HUES64 (cell line): ENCODE data around the gene CDX1. TPM values are rescaled to one million over a fixed set of nuclear protein-coding genes. Genes with fewer than 3 reads are reported as not detected.

Experiments
- H3K27ac ChIP-seq: 2 replicates; pipeline ENCODE4 v1.7.0; 2013; ENCODE audit warnings: low read depth, low read length, inconsistent platforms
- H3K27me3 ChIP-seq: 2 replicates; pipeline ENCODE4 v1.6.1; 2013; ENCODE audit warnings: mild to moderate bottlenecking, low read length; ENCODE audit not compliant: insufficient read depth
- H3K36me3 ChIP-seq: 2 replicates; pipeline ENCODE4 v1.6.1; 2013; ENCODE audit warnings: mild to moderate bottlenecking, low read length; ENCODE audit not compliant: insufficient read depth
- H3K4me1 ChIP-seq: 2 replicates; pipeline ENCODE4 v1.6.1; 2013; ENCODE audit warnings: mild to moderate bottlenecking, low read length, moderate library complexity; ENCODE audit not compliant: insufficient read depth
- H3K4me3 ChIP-seq: 2 replicates; pipeline ENCODE4 v1.5.1; 2013; ENCODE audit warnings: mild to moderate bottlenecking, low read length, moderate library complexity
- H3K9ac ChIP-seq: 2 replicates; pipeline ENCODE4 v1.6.1; 2013; ENCODE audit warnings: mild to moderate bottlenecking, low read depth, low read length
- H3K9me3 ChIP-seq: 2 replicates; pipeline ENCODE4 v1.6.1; 2013; ENCODE audit warnings: low read depth, low read length; ENCODE audit not compliant: insufficient read depth
- WGBS: fragments of 150-250, 120-280 bp; methylation state at CpG from one replicate; pipeline ENCODE4 v1.1.7; 2013; ENCODE audit warnings: missing lambda C conversion rate; 5-methylcytosine and 5-hydroxymethylcytosine counted together
- polyA plus RNA-seq, 2 experiments: library from polyadenylated mRNA; stranded (reverse); fragments of 50-300 nt; gene quantifications; one replicate each; pipeline ENCODE4 v1.2.3, GENCODE V29; 2013

Gene CDX1
- polyA plus RNA-seq (2013, experiment 1 of 2): 3.8 TPM
- 2.4 TPM for polyA plus RNA-seq (2013, experiment 2 of 2)

DNA sequence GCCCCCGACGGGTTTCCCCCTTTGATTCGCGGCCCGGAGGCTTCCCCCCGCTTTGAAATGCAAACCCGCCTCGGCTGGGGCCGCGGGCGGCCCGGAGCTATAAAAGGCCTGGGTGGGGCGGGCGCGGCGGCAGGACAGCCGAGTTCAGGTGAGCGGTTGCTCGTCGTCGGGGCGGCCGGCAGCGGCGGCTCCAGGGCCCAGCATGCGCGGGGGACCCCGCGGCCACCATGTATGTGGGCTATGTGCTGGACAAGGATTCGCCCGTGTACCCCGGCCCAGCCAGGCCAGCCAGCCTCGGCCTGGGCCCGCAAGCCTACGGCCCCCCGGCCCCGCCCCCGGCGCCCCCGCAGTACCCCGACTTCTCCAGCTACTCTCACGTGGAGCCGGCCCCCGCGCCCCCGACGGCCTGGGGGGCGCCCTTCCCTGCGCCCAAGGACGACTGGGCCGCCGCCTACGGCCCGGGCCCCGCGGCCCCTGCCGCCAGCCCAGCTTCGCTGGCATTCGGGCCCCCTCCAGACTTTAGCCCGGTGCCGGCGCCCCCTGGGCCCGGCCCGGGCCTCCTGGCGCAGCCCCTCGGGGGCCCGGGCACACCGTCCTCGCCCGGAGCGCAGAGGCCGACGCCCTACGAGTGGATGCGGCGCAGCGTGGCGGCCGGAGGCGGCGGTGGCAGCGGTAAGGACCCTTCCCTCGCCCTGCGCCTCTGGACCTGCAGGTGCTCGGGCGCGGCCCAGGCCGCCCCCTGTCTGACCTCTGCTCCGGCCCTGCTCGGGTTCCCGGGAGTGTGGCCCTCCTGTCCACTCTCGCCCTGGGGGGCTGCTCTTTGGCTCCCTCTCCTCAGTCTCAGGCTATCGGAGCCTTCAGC, at the start of gene CDX1:
Gene CDX1, plus strand, starts transcription at position 129 of the 862 bp plus-strand sequence. Its CDS starts 99 bp downstream, at position 228.
- Histone ChIP-seq H3K27ac (no peak within 1 kb of the TSS), H3K4me3 (no peak within 1 kb of the TSS; the same call in 1 of the 2 replicates), H3K36me3 (no peaks in the 10 kb centered on the region), H3K4me1 (0 out of 2 replicates have a peak, but pooled peaks cover 3% of the 10 kb centered on the region), H3K27me3 (peaks cover 87% of the 10 kb centered on the region), H3K9me3 (no peaks in the 10 kb centered on the region), H3K9ac (no peak within 1 kb of the TSS)
- 2% methylated on average over 90 of the region's 93 CpGs for WGBS

DNA sequence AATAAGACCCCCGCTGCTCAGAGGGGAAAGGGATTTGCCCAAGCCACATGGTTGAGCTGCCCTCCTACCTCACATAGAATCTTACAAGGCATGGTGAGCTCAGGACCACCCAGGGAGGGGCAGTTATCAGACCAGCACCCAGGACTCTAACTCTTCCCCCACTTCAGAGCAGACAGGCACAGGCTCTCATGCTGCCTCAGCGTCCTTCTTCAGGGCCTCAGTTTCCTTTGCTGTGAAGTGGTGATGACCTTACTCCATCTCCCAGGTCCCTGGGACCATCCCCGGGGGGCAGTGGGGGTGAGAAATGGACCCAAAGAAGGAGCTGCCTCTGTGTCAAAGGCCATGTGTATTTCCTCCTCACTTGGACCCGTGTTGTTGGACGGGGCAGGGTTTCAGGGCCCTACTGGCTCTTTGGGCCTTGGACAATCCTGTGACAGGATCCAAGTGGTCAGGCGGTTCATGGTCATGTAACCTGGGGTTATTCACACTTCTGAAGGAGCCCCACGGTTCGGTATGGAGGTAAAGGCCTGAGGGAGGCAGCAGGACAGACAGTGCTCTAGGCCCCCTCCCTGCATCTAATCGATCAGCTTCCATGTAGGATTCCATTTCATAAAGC, 48.5 kb upstream of the CDX1 start:
- Histone ChIP-seq H3K9ac (no peak overlapping the region), H3K9me3 (no peaks in the 10 kb centered on the region), H3K36me3 (no peaks in the 10 kb centered on the region), H3K4me1 (peaks cover 9% of the 10 kb centered on the region; the same call in 1 of the 2 replicates), H3K4me3 (no peak overlapping the region), H3K27me3 (no peaks in the 10 kb centered on the region), H3K27ac (no peak overlapping the region)
- WGBS: 82% methylated on average over 9 of the region's 9 CpGs

DNA sequence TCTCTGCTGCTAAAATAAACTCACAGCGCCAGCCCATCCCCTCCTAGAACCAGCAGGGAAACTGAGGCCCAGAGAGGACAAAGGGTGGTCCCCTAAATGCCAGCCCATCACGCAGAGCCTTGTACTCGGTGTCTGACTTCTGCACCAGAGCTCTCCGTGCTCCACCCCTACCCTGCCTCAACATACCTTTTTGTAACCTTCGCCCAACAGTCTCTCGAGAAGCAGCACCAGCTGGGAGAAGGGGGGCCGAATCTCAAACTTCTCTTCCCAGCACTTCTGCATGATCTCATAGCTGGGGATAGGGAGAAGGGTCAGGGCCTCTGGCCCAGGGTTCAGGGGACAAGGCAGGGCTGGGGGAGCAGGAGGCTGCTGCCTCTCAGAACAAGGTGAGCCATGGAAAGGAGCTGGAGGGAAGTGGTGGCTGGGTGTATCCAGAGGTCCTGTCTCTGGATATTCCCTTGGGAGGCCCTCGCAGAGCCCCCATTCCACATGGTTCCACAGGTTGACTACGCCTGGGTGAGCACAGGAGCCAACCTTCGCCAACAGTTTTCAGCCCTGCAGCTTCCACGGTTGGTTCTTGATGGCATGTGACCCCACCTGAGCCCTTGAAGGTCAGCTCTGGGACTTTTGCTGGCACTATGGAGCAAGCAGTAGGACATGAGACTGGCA, 47.9 kb upstream of the CDX1 start:
- Histone ChIP-seq H3K4me1 (peaks cover 5% of the 10 kb centered on the region; the same call in 1 of the 2 replicates), H3K9ac (no peak overlapping the region), H3K9me3 (no peaks in the 10 kb centered on the region), H3K27me3 (no peaks in the 10 kb centered on the region), H3K4me3 (no peak overlapping the region), H3K36me3 (no peaks in the 10 kb centered on the region), H3K27ac (no peak overlapping the region)
- 94% methylated on average over 11 of the region's 11 CpGs for WGBS

DNA sequence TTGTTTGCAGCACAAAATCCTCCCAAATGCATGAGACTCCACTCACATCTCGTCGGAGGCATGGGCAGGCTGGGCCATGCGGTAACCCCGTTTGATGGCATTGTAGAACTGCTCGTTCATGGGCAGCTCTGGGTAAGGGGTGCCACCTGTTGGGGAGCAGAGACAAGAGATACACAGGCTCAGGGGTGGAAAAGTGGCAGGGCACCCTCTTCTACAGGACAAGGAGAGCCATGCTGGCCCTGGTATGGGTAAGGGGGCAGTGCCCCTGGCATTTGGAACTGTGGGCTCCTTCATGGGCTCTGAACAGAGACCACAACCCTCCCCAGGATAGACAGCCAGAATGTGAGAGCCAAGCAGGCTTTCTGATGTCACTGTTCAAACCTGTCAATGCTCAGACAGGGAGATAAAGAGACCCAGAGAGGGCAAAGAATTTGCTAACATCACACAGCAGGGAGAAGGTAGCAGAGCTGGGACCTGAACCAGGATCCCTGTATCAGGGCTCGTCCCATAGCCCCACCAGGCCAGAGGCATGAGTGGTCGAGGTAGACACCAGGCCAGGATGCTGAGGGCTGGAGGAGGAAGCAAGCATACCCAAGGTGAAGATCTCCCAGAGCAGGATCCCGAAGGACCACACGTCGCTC, 47.0 kb upstream of the CDX1 start:
- H3K36me3 ChIP-seq: no peaks in the 10 kb centered on the region
- no peaks in the 10 kb centered on the region for H3K9me3 ChIP-seq
- 94% methylated on average over 10 of the region's 10 CpGs for WGBS
- H3K9ac ChIP-seq: no peak overlapping the region
- no peak overlapping the region for H3K27ac ChIP-seq
- H3K27me3 ChIP-seq: no peaks in the 10 kb centered on the region
- no peak overlapping the region for H3K4me3 ChIP-seq
- H3K4me1 ChIP-seq: peaks cover 5% of the 10 kb centered on the region; the same call in 1 of the 2 replicates

DNA sequence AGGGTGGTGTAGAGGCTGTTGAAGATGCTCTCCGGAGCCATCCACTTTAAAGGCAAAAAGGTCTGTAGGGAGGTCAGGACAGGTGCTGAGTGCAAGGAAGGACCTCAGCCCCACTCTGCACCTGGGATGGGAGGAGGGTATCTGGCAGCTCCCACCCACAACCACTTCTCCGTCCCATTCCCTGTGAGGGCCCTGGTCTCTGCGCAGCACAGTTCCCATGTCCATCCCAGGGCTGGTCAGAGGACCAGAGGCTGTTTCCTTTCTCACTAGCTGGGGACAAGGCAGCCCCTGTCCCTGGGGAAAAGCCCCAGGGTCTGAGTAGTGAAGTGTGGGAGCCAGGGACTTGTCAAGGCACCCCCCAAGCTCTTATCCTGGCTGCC, 46.5 kb upstream of the CDX1 start:
- H3K4me1 ChIP-seq: peaks cover 5% of the 10 kb centered on the region; the same call in 1 of the 2 replicates
- H3K9ac ChIP-seq: no peak overlapping the region
- H3K36me3 ChIP-seq: no peaks in the 10 kb centered on the region
- WGBS: 78% methylated on average over 3 of the region's 3 CpGs
- H3K4me3 ChIP-seq: no peak overlapping the region
- no peaks in the 10 kb centered on the region for H3K27me3 ChIP-seq
- no peak overlapping the region for H3K27ac ChIP-seq
- H3K9me3 ChIP-seq: no peaks in the 10 kb centered on the region

DNA sequence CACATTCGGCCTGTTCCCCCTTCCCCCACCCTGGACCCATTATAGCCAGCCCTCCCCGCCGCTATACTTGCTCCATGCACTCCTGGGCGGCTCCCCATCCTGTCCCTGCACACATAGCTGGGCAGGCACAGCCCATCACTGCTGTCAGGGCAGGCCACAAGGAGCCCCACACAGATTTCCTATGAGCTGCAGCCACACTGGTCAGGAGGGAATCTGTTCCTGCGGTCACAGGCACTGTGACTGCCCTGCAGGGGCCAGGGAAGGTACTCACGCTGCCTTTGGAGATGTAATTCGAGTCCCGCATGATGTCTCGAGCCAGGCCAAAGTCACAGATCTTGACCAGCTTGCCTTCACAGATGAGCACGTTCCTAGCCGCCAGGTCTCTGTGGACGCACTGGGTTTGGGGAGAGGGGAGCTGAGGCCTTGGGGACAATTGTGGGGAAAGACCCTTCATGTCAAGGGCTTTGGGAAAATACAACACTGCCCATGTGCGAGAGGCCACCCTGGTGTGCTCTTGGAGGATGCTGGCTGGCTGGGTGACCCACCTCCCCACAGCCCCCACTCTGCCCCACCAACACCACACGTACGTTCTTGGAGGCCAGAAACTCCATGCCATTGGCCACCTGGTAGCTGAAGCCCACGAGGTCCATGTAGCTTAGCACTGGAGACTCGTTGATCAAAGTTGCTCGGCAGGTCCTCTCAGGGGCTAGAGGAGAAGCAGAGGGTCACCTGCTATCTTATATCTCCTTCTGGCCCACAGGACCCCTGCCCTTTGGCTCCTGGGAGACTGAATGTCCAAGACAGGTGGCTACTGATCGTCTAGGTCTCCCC, 45.7 kb upstream of the CDX1 start:
- Histone ChIP-seq H3K4me1 (peaks cover 5% of the 10 kb centered on the region; the same call in 1 of the 2 replicates), H3K36me3 (no peaks in the 10 kb centered on the region)

DNA sequence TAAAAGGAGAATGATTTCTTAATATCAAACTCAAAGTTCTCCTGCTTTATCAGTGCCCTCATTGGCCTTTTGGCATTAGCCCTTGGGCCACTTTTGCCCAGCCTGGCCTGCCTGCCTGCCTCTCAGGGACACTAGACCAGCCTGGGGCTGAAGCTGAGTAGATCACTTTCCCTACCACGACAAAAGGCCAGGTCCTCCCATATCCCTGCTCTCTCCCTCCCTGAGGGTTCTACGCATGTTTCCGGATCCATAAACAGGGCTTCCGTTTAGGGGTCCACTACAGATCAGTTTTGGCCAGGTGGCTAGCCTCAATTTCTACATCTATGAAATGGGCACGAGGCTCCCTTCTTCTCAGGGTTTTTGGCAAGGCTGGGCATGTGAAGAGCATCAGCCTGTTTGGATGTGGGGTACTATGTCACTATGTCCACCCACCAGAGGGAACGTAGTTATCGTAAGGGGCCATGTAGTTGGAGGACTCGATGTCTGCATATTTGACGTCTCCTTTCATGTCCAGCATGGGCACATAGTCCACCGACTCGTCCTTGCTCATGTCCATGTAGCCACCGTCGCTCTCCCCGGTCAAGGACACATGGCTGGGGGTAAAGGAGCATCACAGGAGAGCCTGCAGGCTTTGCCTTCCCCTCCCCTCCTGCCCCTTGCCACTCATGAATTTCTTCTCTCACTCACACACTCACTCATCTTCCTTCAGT, 45.0 kb upstream of the CDX1 start:
- H3K4me1 ChIP-seq: peaks cover 5% of the 10 kb centered on the region; the same call in 1 of the 2 replicates
- no peak overlapping the region for H3K4me3 ChIP-seq
- H3K27ac ChIP-seq: no peak overlapping the region
- no peaks in the 10 kb centered on the region for H3K9me3 ChIP-seq
- 93% methylated on average over 14 of the region's 14 CpGs for WGBS
- H3K27me3 ChIP-seq: no peaks in the 10 kb centered on the region
- H3K9ac ChIP-seq: no peak overlapping the region
- no peaks in the 10 kb centered on the region for H3K36me3 ChIP-seq

More for the DNA sequence above, 45.7 kb upstream of the CDX1 start:
- H3K27me3 ChIP-seq: no peaks in the 10 kb centered on the region
- H3K4me3 ChIP-seq: no peak overlapping the region
- WGBS: 83% methylated on average over 19 of the region's 19 CpGs
- H3K9me3 ChIP-seq: no peaks in the 10 kb centered on the region
- H3K9ac ChIP-seq: no peak overlapping the region
- no peak overlapping the region for H3K27ac ChIP-seq

DNA sequence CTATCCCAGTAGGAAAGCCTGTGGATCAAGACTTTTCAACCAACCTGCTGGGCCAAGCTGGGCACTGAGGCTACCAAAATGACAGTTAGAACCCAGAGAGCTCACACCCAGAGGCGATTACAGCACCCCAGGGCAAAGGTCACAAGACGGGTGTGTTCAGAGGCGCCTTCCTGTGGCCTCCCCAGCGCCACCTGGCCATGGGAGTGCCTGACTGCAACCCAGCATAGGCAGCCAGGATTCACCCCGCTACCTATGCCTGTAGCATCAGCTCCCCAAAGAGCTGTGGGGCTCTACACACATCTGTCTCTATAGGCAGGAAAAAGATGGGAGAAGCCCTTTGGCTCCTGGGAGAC, 44.4 kb upstream of the CDX1 start:
- Histone ChIP-seq H3K36me3 (no peaks in the 10 kb centered on the region), H3K9me3 (no peaks in the 10 kb centered on the region), H3K27ac (no peak overlapping the region), H3K27me3 (no peaks in the 10 kb centered on the region), H3K4me3 (no peak overlapping the region), H3K4me1 (peaks cover 5% of the 10 kb centered on the region; the same call in 1 of the 2 replicates), H3K9ac (no peak overlapping the region)
- WGBS: 61% methylated on average over 5 of the region's 5 CpGs

DNA sequence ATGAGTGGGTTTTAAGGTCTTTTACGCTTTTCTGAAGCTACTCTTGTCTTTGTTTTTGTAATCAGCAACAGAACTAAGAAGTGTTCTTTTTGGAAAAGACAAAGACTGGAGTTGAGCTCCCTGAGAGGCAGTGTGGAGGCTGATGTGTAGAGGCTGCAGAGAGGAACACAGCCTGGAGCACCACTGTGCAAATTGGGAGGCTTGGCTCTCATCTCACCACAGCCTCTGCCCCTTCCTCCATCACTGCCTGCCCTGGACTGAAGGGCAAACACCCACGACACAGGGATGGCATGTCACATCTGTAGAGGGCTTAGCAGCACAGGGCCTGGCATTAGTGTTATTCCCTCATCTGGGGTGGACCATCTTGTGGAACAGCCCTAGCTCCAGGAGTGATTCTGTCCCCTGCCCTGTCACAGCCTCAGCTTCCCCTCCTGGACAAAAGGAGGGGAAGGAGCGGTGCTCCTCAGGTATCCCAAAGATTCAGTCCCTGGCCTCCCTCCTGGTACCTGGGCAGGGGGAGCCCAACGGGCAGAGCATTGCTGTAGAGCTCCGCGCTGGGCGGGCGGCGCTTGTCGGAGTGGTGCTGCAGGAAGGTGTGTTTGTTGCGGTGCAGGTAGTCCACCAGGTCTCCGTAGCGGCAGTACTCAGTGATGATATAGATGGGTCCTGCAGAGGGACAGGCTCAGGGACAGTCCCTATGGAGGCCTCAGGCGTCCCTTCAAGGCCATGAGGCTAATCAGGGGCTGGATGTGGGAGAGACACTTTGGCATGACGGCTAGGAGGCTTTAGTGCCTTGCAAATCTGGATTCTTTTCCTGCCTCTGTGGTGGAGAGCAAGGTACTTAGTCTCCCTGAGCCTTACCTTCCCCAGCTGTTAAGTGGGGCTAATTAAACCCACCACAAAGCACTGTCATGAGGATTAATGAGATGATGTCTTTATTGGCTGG, 43.8 kb upstream of the CDX1 start:
- Histone ChIP-seq H3K4me3 (no peak overlapping the region), H3K9ac (no peak overlapping the region), H3K4me1 (peaks cover 3% of the 10 kb centered on the region; the same call in 1 of the 2 replicates), H3K27me3 (no peaks in the 10 kb centered on the region), H3K36me3 (no peaks in the 10 kb centered on the region), H3K27ac (no peak overlapping the region), H3K9me3 (no peaks in the 10 kb centered on the region)
- 96% methylated on average over 15 of the region's 15 CpGs for WGBS
